Measurements from ENCODE around the gene RAD51D.
"Not testable (repeated sequence)": the region's sequence is repeated elsewhere in the genome, so short reads cannot be mapped to it uniquely, and the experiment has no call there.

RAD51D gene

GRCh38 chr17:35141681-35142466, 22.2 kb upstream of the RAD51D start, which contains the start of gene NLE1:
Gene NLE1, minus strand, starts transcription at chr17:35142303. Its CDS starts 28 bp downstream, at chr17:35142275.
- peak; percentile 83 for DNase-seq (ENCODE audit: low spot score)

GRCh38 chr17:35138218-35138617, 18.6 kb upstream of the RAD51D start:
- DNase-seq (ENCODE audit: low spot score) = no peak

GRCh38 chr17:35135322-35135721, 15.7 kb upstream of the RAD51D start:
- no peak for DNase-seq (ENCODE audit: low spot score)

- no peak for DNase-seq (ENCODE audit: low spot score)
These were observed 13.3 kb upstream of the RAD51D start for GRCh38 chr17:35132816-35133550.

GRCh38 chr17:35132099-35132498, 12.4 kb upstream of the RAD51D start:
- DNase-seq (ENCODE audit: low spot score) = no peak

GRCh38 chr17:35130392-35130791, 10.7 kb upstream of the RAD51D start:
- no peak for DNase-seq (ENCODE audit: low spot score)

- peak; percentile 27 for DNase-seq (ENCODE audit: low spot score)
These were observed 10.3 kb upstream of the RAD51D start for GRCh38 chr17:35129973-35130351.

GRCh38 chr17:35129154-35129972, 9.7 kb upstream of the RAD51D start:
- DNase-seq (ENCODE audit: low spot score) = no peak

GRCh38 chr17:35127751-35128514, 8.3 kb upstream of the RAD51D start:
- no peak for DNase-seq (ENCODE audit: low spot score)

- no peak for DNase-seq (ENCODE audit: low spot score)
These were observed 1.7 kb upstream of the RAD51D start, which contains the start of gene FNDC8 for GRCh38 chr17:35121315-35121714. Gene FNDC8, plus strand, starts transcription at chr17:35121615. Its CDS starts 79 bp downstream, at chr17:35121694.

GRCh38 chr17:35117984-35118383, 1.7 kb downstream of the RAD51D start:
- DNase-seq (ENCODE audit: low spot score) = peak; percentile 55

GRCh38 chr17:35116845-35117244, 2.8 kb downstream of the RAD51D start:
- no peak for DNase-seq (ENCODE audit: low spot score)

GRCh38 chr17:35110791-35111190, 8.9 kb downstream of the RAD51D start:
- not testable (repeated sequence) for DNase-seq (ENCODE audit: low spot score)

- DNase-seq (ENCODE audit: low spot score) = no peak
These were observed 14.7 kb downstream of the RAD51D start for GRCh38 chr17:35104844-35105450.

GRCh38 chr17:35103271-35103670, 16.4 kb downstream of the RAD51D start:
- peak; percentile 78 for DNase-seq (ENCODE audit: low spot score)

GRCh38 chr17:35101725-35102124, 17.9 kb downstream of the RAD51D start:
- DNase-seq (ENCODE audit: low spot score) = no peak

GRCh38 chr17:35101036-35101435, 18.6 kb downstream of the RAD51D start:
- DNase-seq (ENCODE audit: low spot score) = no peak

- DNase-seq (ENCODE audit: low spot score) = no peak
These were observed 19.8 kb downstream of the RAD51D start for GRCh38 chr17:35099908-35100307.

GRCh38 chr17:35097776-35098175, 21.9 kb downstream of the RAD51D start:
- no peak for DNase-seq (ENCODE audit: low spot score)

- no peak for DNase-seq (ENCODE audit: low spot score)
These were observed 23.9 kb downstream of the RAD51D start for GRCh38 chr17:35095741-35096140.

- peak; percentile 87 for DNase-seq (ENCODE audit: low spot score)
These were observed 24.8 kb downstream of the RAD51D start for GRCh38 chr17:35094902-35095301.
